HCT116 (cell line): ENCODE results near the gene RPL13.

Source experiments
- ATF3 ChIP-seq: IDR thresholded peaks from 2 replicates; pipeline ENCODE4 v1.6.1; 2012
- CEBPB ChIP-seq: IDR thresholded peaks from 2 replicates; pipeline ENCODE4 v1.6.1; 2012; ENCODE audit warnings: low read depth
- CTCF ChIP-seq, 3 experiments: fragments of 200-600 bp in 1 of 3; sonication (generic) in 1 of 3; IDR thresholded peaks in 2 of 3; conservative IDR thresholded peaks in 1 of 3; 2 replicates each; pipeline ENCODE4 v1.5.1; 2012 to 2017; ENCODE audit warnings: low read depth in 2 of 3, low read length in 2 of 3, antibody characterized with exemption in 1 of 3, borderline replicate concordance in 1 of 3, control low read depth in 1 of 3, mild to moderate bottlenecking in 1 of 3, mixed read lengths in 1 of 3, mixed run types in 1 of 3, moderate library complexity in 1 of 3; ENCODE audit not compliant: insufficient read depth in 1 of 3
- EZH2 ChIP-seq: fragments of 200-600 bp; sonication (generic); IDR thresholded peaks from 2 replicates; pipeline ENCODE4 v1.6.1; 2017; ENCODE audit warnings: antibody characterized with exemption, mixed run types
- EZH2phosphoT487 ChIP-seq: fragments of 200-600 bp; IDR thresholded peaks from 2 replicates; pipeline ENCODE4 v1.6.1; 2018; ENCODE audit warnings: antibody characterized with exemption, borderline replicate concordance
- MAX ChIP-seq: IDR thresholded peaks from 2 replicates; pipeline ENCODE4 v1.6.1; 2012
- POLR2A ChIP-seq: IDR thresholded peaks from 2 replicates; pipeline ENCODE4 v1.7.0; 2011; ENCODE audit warnings: borderline replicate concordance; ENCODE audit not compliant: insufficient read depth, insufficient read length; ENCODE audit errors: extremely low read depth
- POLR2AphosphoS5 ChIP-seq: IDR thresholded peaks from 2 replicates; pipeline ENCODE4 v1.6.1; 2011; ENCODE audit warnings: mild to moderate bottlenecking, low read depth, low read length, moderate library complexity
- RAD21 ChIP-seq: IDR thresholded peaks from 2 replicates; pipeline ENCODE4 v1.6.1; 2012; ENCODE audit warnings: low read depth, mild to moderate bottlenecking
- REST ChIP-seq: IDR thresholded peaks from 2 replicates; pipeline ENCODE4 v1.6.1; 2012; ENCODE audit warnings: low read depth
- SIN3A ChIP-seq: IDR thresholded peaks from 2 replicates; pipeline ENCODE4 v1.6.1; 2012; ENCODE audit warnings: low read depth
- YY1 ChIP-seq: IDR thresholded peaks from 2 replicates; pipeline ENCODE4 v1.6.1; 2011; ENCODE audit warnings: low read length, low read depth, moderate library complexity, mild to moderate bottlenecking; ENCODE audit not compliant: insufficient replicate concordance; ENCODE audit errors: extremely low read depth
- ZFX ChIP-seq: fragments of 450-650 bp; IDR thresholded peaks from 2 replicates; pipeline ENCODE4 v1.6.1; 2017
- ZNF274 ChIP-seq: fragments of 200-500 bp; sonication (Bioruptor generic); IDR thresholded peaks from 2 replicates; pipeline ENCODE4 v1.6.1; 2014; ENCODE audit warnings: mild to moderate bottlenecking, low read depth, low read length, inconsistent platforms

GRCh38 chr16:89511374-89511773 is 49.1 kb upstream of the RPL13 start:
- TF ChIP-seq YY1, result no peak
- no peak for TF ChIP-seq CTCF (IDR thresholded peaks at IDR 0.05 in 2 of 3, conservative IDR thresholded peaks at IDR 0.05 in 1 of 3; ENCODE audit: borderline replicate concordance in 1 of 3, insufficient read depth in 1 of 3, low read depth in 2 of 3, low read length in 2 of 3)
- no peak for TF ChIP-seq ZFX
- no peak for TF ChIP-seq SIN3A
- no peak for TF ChIP-seq POLR2AphosphoS5
- TF ChIP-seq ZNF274, result no peak
- no peak for TF ChIP-seq ATF3
- TF ChIP-seq POLR2A, result no peak
- no peak for TF ChIP-seq CEBPB
- no peak for TF ChIP-seq EZH2
- no peak for TF ChIP-seq EZH2phosphoT487
- no peak for TF ChIP-seq REST
- TF ChIP-seq MAX, result no peak
- no peak for TF ChIP-seq RAD21
